DND-41 (cell line): ENCODE data around the gene MT1G.

Experiments
- CTCF ChIP-seq: IDR thresholded peaks from 2 replicates; pipeline ENCODE4 v1.5.1; 2012; ENCODE audit warnings: borderline replicate concordance, low read length, moderate library complexity, mild to moderate bottlenecking; ENCODE audit not compliant: poor library complexity, severe bottlenecking; ENCODE audit errors: extremely low read depth
- EZH2 ChIP-seq: IDR thresholded peaks from 3 replicates; pipeline ENCODE4 v1.6.1; 2012; ENCODE audit warnings: borderline replicate concordance, low read depth, mild to moderate bottlenecking, moderate library complexity, low read length, inconsistent platforms; ENCODE audit not compliant: severe bottlenecking

GRCh38 chr16:56702836-56703235 is 35.0 kb upstream of the MT1G start:
- TF ChIP-seq CTCF: no peak
- TF ChIP-seq EZH2: no peak
